GM21529 (cell line): ENCODE measurements around the gene SLC22A12.

ENCODE experiments used
- ATAC-seq: cut with Tn5 transposase; IDR thresholded peaks from one replicate; pipeline ENCODE4 v1.9.1; 2021; ENCODE audit not compliant: unreplicated experiment

Gene SLC22A12

DNA sequence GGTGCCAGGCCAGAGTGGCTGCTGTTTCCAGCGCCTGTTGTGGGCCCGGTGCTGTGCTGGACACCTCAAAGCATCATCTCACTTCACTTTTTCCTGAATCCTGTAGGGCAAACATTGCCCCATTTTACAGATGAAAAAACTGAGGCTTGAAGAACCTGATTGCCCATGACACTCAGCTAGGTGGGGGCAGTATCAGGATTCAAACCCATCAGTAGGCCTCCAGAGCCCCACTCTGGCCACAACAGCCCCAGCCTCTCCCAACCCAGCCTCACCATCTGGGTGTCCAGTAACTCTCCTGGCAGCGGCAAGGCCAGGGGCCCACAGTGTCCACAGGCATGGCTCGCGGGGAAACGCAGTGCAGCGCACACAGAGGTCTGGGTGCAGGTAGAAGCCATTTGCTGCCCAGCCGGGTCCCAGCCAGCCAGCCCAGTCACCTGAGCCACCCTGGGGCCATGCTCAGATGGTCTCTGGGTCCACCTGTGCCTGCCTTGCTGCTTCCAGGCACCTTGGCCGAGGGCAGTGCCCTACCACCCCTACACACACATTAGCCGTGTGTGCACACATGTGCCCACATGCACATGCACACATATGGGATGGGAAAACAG is 11.5 kb downstream of the SLC22A12 start:
- no peak for ATAC-seq

DNA sequence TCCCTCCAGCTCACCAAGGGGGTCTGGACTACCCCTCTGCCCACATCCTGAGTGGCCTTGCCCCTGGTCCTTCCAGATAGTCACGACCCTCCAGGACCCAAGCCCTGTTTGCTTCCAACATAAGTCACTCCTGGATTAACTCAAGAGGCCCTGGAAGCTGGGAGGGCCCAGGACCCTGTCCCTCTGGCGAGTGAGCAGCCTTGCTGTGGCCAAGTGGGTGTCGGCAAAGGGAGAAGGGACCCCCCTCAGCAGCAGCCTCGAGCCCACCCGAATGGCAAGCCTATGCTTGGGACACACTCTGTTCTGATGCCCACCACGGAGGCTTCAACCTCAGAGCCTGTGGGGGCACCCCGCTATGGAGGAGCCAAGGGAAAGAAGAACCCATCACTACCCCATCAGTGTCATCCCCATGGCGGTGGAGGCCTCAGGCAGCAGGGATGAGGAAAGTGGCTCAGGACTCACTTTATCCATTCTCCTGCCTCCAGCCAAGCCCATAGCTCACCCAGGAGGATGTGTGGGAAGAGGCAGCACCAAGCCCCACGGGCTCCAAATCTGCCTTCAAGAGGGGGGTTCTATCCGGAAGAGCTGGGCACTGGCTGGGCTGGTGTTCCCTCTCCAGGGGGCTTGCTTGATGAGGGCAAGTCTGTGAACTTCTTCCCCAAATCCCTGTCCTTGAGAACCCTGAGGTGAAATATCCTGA is 12.5 kb downstream of the SLC22A12 start:
- ATAC-seq: no peak

GRCh38 chr11:64604458-64605243 is 13.6 kb downstream of the SLC22A12 start:
- no peak for ATAC-seq

- no peak for ATAC-seq
These were observed 14.2 kb downstream of the SLC22A12 start for GRCh38 chr11:64605244-64605560.

DNA sequence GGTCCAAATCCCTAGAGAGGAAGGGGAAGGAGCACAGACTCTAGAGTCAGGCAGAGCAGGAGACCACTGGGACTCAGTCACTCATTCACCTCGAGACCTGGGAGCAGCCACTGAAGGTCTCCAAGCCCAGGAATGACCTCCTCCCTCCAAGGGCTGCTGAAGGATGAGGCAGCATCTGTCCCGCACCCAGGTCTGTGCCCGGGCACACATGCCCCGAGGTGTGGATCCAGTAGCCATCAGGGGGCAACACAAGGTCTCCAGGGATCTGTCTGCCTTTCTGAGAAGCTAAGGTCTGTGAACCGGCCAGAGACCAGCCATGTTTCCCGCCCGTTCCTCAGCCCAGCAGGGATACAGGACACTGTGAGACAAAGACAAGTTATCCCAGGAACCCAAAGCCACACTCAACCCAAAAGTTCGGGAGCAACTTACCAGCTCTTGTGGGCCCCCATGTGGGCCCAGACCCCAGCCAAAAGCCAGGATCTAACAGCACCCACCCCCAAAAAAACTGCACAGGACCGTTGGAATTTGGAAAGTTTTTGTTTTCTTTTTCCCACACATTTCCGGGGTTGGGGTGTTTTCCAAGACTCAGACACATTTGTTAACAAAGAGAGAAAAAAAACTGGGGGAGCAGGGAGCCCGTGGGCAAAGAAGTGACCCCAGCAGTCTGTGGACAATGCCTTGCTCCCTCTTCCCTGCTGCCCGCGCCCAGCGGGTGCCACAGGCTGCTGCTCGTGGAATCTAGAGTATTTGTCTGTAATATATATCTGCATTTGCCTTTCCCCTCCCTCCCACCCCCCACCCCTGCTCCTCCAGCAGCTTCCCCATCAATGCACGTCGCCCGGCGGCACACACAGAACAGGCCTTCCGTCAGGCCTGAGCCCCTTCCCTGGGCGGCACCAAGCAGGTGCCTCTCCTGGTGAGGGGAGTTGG is 14.9 kb downstream of the SLC22A12 start:
- ATAC-seq: no peak

DNA sequence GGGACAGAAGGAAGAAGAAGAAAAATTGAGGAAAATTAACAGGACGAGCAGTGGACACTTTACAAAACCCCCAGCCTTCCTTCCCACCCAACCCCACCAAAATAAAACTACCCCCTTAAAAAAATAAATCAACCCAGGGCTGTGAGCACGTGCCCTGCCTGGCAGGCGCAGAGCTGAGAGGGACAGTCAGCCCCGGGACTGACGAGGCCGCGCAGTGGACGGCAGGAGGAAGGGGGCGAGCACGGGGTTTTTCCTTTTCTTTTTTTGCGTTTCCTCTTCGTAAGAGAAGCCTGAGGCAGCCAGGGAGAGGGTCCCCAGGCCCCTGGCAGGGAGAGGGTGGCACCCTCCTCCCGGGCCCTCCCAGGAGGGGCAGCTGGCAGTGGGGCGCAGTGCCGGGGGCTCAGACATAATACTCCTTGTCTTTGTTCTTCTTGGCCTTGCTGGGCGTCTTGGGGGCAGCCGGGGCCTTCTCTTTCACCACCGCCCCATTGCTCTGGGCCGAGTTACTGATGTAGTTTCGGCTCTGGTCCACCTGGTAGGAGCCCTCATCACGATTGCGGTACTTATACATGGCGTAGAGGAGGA is 15.9 kb downstream of the SLC22A12 start:
- ATAC-seq: no peak

DNA sequence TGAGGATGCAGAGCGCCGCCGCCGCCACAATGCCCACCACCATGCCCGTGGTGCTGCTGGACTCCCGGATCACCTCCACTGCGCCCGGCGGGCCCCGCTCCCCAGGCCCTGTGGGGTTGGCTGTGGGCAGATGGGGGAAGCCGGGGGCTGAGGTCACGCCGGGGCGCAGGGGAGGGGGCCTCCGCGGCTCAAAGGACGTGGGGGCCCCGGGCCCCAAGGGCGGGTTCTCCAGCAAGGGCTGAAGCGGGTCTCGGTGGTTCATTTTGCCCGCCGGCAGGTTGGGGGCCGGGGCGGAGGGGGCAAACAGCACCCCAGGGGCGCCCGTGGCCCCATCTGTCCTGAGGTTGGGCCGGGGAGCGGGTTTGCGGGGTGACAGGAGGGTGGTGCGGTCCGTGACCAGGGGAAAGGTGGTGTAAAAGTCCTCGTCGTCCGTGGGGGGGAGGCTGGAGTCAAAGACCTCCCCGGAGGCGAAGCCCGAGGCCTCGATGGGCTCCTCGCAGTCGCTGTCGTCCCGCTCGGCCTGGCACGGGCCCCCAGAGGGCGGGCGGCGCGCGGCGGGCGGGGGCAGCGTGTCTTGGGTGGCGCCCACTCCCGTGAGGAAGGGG is 16.5 kb downstream of the SLC22A12 start:
- no peak for ATAC-seq

- no peak for ATAC-seq
These were observed 17.0 kb downstream of the SLC22A12 start for GRCh38 chr11:64608046-64608445.

DNA sequence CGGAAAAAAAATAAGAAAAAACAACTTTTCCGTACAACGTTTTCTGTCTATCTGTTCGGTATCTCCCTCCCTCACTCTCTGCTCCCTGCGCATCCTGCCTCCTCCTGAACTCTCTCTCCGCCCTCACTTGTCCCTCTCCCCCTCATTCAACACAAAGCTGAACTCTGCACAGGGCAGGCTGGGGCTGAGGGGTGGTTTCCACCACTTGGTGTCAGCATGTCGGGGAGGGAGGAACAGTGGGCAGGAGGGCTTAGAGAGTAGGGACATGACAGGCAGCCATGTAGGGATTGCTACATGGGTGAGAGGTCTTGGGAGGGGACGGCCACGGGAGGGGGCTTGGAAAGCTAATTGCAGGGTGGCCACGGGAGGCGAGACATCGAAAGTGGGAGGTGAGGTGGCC is 17.6 kb downstream of the SLC22A12 start:
- no peak for ATAC-seq

- ATAC-seq: no peak
These were observed 18.5 kb downstream of the SLC22A12 start for GRCh38 chr11:64609436-64610047.

GRCh38 chr11:64610596-64610995 is 19.6 kb downstream of the SLC22A12 start:
- ATAC-seq: no peak

GRCh38 chr11:64611176-64611575 is 20.2 kb downstream of the SLC22A12 start:
- ATAC-seq: no peak

DNA sequence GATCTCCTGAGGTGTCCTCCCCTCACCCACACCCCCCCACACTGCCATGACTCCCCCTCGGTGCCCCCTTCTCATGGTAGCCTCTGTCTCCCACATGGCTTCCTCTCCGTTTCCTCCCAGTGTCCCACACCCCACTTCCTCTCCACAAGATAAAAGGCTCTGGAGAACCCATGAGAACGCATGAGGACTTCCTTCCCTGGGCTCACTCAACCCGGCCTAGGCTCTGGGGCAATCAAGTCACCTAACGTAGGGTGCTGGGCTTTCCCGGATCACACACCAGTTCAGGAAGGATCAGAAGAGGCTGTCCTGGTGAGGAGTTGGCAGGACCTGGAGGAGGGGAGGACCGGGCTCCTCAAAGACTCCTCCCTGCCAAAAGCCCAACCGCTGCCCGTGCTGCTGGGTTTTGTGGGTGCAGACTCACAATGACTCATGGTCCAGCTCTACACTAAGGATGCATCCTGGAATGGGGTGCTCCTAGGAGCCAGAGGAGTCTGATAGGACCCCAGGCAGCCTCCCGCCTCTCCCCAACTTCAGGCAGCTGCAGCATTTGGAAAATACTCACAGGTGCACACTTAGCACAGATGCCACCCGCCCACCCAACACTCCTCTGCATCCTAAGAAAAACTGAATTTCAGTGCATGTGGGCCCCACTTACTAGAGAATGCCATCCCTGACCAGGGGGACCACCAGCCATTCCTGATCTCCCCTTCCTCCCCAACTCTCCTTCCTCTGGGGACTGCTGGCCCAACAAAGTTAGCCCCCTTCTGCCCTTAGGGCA is 21.0 kb downstream of the SLC22A12 start:
- ATAC-seq: no peak

GRCh38 chr11:64613648-64614047 is 22.6 kb downstream of the SLC22A12 start:
- ATAC-seq: no peak

GRCh38 chr11:64614917-64615316 is 23.9 kb downstream of the SLC22A12 start:
- ATAC-seq: no peak

DNA sequence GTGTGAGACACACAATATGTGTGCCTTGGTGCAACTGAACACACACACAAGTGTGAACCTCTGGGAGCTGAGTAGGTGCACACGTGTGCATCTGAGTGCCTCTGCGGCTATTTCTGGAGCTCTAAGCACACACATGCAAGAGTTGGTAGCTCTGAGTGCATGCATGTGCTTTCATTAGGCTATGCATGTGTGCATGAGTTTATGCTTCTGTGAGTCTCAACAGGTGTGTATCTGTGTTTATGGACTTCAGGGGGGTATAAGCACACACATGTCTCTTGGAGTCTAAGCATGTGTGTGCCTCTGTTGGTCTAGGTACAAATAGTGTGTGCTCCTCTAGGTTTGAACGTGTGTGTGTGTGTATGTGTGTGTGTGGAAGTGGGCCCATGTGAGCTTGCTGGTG is 25.8 kb downstream of the SLC22A12 start:
- ATAC-seq: no peak

GRCh38 chr11:64619196-64619595 is 28.2 kb downstream of the SLC22A12 start:
- no peak for ATAC-seq

DNA sequence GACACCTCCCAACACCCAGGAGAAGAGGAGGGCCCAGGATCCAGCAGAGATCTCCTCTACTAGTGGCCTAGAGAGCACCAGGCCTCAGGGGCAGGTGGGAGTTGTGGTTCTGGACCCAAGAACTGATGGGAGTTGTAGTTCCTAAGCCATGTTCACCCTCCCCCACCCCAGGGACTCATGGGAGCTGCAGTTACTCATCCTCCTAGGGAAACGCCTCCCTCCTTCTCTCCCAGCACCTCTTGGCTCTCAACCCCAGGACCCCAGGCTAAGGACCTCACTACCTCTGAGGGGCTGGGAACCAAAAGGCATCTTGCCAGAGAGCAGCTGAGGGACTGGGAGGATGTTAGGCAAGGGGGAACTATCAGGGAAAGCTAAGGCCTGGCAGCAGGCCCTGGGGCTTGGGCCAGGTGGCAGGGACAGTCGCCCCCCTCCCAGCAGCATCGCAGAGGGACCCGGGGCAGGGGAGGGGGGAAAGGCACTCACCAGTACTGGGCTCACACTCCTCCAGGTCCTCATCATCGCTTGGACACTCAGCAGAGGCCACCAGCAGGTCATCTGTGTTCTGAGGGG is 28.9 kb downstream of the SLC22A12 start:
- no peak for ATAC-seq
